ENCODE data around the gene CACNA1H. TPM values are rescaled to one million over a fixed set of nuclear protein-coding genes. Genes with fewer than 3 reads are reported as not detected.
A peak's percentile ranks its signal among the peaks of the same experiment; 100 is the strongest.

Gene CACNA1H
- total RNA-seq, 4 donors from 2014 or later: 1.8 to 13.6 (median 10.2) TPM

DNA sequence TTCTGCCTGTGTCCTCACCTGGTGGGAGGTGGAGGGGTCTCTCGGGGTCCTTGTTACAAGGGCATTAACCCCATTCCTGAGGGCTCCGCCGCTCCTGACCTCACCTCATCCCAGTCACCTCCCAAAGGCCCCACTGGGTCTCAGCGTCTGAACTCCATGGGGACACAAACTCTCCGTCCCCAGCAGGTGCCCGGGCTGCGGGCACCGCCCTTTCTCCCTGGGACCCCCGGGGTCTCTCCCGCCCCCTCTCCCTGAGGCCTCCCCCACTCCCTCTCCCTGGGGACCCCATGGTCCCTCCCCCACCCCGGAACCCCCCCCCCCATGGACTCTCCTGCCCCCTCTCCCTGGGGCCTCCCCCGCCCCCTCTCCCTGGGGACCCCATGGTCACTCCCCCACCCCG is 24.8 kb downstream of the CACNA1H start:
- DNase-seq (ENCODE audit: low spot score): no peak
- TF ChIP-seq, protein P1, sequence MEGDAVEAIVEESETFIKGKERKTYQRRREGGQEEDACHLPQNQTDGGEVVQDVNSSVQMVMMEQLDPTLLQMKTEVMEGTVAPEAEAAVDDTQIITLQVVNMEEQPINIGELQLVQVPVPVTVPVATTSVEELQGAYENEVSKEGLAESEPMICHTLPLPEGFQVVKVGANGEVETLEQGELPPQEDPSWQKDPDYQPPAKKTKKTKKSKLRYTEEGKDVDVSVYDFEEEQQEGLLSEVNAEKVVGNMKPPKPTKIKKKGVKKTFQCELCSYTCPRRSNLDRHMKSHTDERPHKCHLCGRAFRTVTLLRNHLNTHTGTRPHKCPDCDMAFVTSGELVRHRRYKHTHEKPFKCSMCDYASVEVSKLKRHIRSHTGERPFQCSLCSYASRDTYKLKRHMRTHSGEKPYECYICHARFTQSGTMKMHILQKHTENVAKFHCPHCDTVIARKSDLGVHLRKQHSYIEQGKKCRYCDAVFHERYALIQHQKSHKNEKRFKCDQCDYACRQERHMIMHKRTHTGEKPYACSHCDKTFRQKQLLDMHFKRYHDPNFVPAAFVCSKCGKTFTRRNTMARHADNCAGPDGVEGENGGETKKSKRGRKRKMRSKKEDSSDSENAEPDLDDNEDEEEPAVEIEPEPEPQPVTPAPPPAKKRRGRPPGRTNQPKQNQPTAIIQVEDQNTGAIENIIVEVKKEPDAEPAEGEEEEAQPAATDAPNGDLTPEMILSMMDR (IDR thresholded peaks at IDR 0.05): no peak

DNA sequence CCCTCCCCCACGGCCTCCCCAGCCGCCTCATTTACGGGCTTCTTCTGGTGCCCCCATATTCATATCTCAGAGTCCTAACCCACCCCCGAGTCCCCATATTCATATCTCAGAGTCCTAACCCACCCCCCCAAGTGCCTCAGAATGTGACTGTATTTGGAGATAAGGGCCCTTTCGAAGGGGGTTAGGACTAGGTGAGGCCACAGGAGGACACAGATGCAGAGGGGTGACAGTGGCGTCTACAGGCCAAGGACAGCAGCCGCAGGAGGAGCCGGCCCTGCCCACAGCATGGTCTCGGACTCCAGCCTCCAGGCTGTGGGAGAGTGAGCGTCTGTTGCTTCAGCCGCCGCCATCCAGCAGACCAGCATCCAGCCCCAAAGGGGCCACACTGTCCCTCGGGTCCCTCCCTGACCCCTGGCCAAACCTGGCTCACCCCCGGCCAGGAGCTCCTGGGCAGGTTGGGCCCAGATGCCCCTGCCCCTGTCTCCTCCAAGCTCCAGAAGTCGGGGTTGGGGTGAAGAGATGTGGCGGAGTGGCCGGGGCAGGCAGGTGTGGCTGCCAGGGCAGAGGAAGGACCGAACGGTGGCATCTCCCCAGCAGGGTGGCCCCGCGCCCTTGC is 25.5 kb downstream of the CACNA1H start:
- TF ChIP-seq, protein P1 (IDR thresholded peaks at IDR 0.05): no peak
- no peak for DNase-seq (ENCODE audit: low spot score)
- ATAC-seq (ENCODE audit: low FRiP score): no peak

More for the DNA sequence above, 24.8 kb downstream of the CACNA1H start:
- no peak for ATAC-seq (ENCODE audit: low FRiP score)

DNA sequence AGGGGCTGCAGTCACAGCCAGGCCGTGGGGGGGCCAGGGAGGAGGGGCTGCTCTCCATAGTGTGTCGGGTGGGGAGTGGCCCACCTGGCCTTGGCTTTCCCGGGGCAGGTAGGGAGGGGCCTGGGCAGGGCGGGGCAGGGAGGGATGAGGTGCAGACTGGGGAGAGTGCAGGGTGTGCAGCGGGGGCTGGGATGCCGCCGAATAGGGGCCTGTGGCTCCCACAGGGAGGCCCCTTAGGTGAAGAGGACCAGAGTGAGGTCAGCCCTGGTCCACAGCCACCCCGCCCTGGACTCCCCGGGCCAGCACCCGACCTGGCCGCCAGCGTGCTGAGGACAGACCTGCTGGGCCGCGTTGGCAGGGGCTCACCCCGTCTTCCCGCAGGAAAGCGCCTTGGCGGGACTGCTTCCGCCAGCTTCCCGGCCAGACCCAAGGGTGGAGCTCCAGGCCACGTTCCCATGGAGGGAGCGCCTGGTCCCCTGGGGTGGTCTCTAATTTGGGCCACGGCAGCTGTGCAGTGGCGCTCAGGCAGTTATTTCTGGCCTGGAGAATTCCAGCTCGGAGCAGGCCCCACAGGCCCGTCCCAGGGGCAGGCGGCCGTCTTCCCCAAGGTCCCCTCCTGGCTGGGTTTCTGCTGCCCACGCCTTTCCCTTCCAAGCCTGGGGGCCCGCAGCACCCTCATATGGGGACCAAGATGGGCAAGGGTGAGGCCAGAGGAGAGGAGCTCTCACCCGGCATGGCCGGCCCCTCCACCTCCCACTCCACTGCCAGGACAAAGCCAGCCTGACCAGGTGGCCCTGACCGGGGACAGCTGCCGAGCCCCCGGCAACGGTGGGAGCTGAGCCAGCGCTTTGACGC is 27.9 kb downstream of the CACNA1H start:
- TF ChIP-seq, protein P1 (IDR thresholded peaks at IDR 0.05): no peak
- DNase-seq (ENCODE audit: low spot score) (no peak), ATAC-seq (ENCODE audit: low FRiP score) (no peak)

DNA sequence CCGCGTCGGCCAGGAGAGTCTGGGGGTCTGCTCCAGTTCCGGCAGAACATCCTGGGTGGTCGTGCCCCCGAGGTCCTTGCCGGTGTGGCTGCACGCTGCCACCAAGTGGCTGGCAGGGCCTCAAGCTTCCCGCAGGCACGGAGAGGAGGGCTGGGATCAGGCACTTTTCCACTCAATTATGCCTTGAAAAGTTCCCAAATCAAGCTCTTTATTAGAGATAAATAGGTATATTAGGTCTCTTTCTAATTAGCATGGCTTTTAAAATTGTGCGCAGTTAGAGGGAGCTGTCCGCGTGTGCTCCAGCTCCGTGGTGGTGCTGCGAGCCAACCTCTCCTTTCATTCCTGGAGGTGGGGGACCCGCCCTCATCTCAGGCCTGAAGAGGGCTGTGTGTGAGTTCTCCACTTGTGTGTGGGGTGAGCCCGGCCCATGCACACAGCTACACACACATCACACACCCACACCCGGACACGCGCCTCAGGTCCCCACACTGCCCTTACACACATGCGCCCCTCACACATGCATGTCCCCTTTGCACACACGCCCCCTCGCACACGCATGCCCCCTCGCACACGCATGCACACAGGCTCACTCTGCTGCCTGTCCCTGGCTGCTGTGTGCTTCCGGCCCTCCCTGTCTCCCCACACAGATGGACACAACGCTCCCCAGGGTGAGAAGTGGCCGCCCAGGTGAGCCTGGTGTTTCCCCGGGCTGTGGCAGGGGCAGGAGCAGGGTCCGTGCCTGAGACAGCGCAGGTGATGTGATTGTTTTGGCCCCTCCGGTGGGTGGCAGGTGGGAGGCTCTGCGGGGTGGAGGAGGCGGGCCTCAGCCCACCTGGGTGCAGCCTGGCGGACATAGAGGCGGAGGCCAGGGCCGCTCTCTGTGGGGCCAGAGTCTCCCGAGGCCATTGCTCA is 28.8 kb downstream of the CACNA1H start:
- no peak for ATAC-seq (ENCODE audit: low FRiP score)
- TF ChIP-seq, protein P1 (IDR thresholded peaks at IDR 0.05): no peak
- no peak for DNase-seq (ENCODE audit: low spot score)

DNA sequence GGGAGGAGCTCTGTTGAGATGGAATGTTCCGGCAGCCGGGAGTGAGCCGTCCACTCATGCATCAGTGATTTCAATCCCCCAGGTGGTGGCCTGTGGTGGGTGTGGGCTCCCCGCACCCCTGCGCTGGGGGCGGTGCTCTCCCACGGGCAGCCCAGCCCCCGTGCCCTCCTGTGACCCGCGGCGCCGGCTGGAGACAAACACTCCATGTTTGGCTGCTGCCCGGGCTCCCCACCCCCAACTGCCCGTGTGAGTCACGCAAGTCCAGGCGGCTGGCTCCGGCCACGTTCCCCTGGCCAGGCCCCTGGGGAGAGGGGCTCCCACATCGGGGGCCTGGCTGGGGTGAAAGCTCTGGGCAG is 29.4 kb downstream of the CACNA1H start:
- ATAC-seq (ENCODE audit: low FRiP score) (peak; percentile 86), DNase-seq (ENCODE audit: low spot score) (peak; percentile 53)
- TF ChIP-seq, protein P1 (IDR thresholded peaks at IDR 0.05): no peak

DNA sequence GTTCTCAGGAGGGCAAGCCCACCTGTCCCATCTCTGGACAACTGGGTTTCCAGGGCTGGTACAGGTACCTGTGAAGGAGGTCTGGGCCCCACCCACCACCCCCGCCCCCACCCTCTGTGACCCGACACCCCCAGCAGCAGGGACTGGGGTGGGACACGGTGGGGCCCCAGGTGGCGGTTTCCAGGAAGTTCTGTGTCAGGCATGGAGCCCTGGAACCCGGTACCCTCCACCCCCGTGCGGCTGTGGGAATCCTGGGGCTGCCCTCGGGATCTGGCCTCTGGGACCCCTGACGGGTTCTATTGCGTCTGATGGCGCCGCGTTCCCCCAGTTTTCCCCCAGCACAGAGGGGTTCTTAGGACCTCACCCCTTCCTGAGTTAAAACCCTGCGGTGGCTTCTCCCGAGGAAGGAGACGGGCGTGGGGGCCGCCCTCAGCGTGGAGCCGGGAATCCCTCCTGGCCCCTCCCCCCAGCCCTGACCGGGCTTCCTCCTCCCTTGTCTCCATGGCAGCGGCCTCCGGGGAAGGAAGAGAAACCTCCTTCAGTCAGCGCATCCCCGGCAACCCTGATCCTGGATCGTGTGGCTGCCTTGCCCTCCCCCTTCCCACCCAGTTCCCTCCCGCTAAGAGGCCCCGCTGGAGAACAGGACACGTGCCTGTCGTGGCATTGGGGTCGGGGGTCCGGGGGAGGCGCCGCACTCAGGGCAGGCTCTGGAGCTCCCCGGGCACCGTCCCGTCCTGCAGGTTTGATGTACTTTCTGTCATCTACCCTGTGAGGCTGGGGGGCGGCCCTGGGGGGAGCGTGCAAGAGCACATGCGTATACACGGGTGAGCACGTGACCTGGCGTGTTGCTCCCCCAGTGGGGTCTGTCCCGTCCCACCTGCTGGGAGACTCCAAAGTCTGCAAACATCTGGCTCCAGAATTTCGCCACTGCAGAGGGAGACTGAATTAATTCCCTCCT is 30.3 kb downstream of the CACNA1H start:
- DNase-seq (ENCODE audit: low spot score) (peak; percentile 29), ATAC-seq (ENCODE audit: low FRiP score) (peak; percentile 34)
- TF ChIP-seq, protein P1 (IDR thresholded peaks at IDR 0.05): no peak
